Measurements from ENCODE around the gene YBEY.
A peak's percentile ranks its signal among the peaks of the same experiment; 100 is the strongest.

Gene YBEY

GRCh38 chr21:46294647-46295176, 8.6 kb downstream of the YBEY start:
- no peak for TF ChIP-seq CTCF (IDR thresholded peaks at IDR 0.05; ENCODE audit: low read depth, low read length)
- DNase-seq (ENCODE audit: extremely low read depth, low read depth) = no peak

DNA sequence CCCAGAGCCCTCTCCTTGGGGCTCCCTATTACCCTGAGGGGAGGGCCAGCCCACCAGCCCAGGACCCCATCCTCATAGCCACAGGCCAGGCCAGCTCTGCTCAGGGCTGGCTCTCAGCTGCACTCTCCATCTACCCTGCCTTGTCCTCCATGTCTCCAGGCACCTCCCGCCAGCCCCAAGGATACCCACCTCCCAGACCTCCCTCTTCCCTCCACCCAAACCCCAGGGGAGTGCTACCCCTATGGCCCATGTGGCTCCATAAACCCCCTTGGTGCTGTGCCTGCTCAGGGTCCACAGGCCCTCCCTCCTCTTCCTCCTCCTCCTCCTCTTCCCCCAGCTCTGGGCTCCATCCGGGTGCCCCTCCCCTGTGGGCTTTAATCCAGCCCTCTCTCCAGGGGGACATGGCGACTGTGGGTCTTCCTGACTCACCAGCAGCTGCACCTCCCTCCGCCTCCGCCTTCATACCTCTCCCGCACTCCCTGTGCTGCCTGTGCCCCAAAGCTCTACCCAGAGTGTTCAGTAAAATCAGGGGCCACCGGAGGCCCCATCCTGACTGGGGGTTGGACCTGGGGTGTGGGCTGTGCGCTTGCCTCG, 9.1 kb downstream of the YBEY start:
- TF ChIP-seq CTCF (IDR thresholded peaks at IDR 0.05; ENCODE audit: low read depth, low read length) = no peak
- DNase-seq (ENCODE audit: extremely low read depth, low read depth) = no peak

GRCh38 chr21:46295996-46296752, 10.0 kb downstream of the YBEY start:
- no peak for TF ChIP-seq CTCF (IDR thresholded peaks at IDR 0.05; ENCODE audit: low read depth, low read length)
- DNase-seq (ENCODE audit: extremely low read depth, low read depth) = peak; percentile 57

DNA sequence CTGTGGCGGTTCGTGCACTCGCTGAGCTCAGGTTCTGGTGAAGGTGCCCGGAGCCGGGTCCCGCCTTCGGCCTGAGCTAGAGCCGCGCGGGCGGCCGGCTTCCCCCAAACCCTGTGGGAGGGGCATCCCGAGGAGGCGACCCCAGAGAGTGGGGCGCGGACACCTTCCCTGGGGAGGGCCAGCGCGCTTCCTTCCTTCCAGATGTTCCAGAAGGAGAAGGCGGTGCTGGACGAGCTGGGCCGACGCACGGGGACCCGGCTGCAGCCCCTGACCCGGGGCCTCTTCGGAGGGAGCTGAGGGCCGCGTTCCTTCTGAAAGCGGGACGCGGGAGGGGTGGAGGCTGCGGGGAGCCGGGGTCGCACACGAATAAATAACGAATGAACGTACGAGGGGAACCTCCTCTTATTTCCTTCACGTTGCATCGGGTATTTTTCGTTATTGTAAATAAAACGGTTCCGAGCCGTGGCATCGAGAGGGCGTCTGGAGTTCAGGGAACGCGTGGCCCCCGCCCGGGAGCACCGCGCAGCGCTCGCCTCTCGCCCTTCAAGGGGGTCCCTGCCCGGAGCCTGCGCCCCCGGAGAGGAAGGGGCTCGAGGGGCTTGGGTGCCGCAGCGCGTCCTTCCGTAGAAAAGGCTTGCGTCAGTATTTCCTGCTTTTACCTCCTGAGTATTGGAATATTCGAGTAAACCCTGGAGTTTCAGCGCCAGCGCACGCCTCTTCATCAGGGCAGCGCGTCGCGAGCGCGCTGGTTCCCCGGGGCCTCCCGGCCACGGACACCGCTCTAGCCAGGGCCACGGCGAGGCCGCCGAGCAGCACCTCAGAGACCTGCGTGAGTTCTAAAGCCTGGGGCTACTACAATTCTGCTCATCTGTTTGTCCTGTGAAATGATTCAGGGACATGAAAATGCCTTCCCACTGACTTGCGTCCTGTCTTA, 11.5 kb downstream of the YBEY start:
- no peak for TF ChIP-seq CTCF (IDR thresholded peaks at IDR 0.05; ENCODE audit: low read depth, low read length)
- DNase-seq (ENCODE audit: extremely low read depth, low read depth) = no peak

GRCh38 chr21:46299167-46299566, 13.0 kb downstream of the YBEY start:
- DNase-seq (ENCODE audit: extremely low read depth, low read depth) = no peak
- no peak for TF ChIP-seq CTCF (IDR thresholded peaks at IDR 0.05; ENCODE audit: low read depth, low read length)

- no peak for TF ChIP-seq CTCF (IDR thresholded peaks at IDR 0.05; ENCODE audit: low read depth, low read length)
- DNase-seq (ENCODE audit: extremely low read depth, low read depth) = no peak
Measured at GRCh38 chr21:46301759-46302158, 15.6 kb downstream of the YBEY start.

Data from AG09319 (cell line).